GM10248 (cell line): Measurements from ENCODE around the gene SPIC.

Experiments used
- CTCF ChIA-PET: fragments of 300-600 bp; sonication (Branson Sonifier 250); formaldehyde crosslinking; extraction: SDS; loops from one replicate; lab custom pipeline; 2021; ENCODE audit warnings: antibody characterized with exemption; lab: Yijun Ruan, JAX
- POLR2A ChIA-PET: fragments of 350-650 bp; sonication (Branson Sonifier 250); formaldehyde crosslinking; extraction: SDS; loops from one replicate; lab custom pipeline; 2020; ENCODE audit warnings: antibody characterized with exemption; lab: Yijun Ruan, JAX
- DNase-seq: peaks from one replicate; pipeline ENCODE4 v3.0.0; 2012; ENCODE audit errors: extremely low spot score
- CTCF ChIP-seq: IDR thresholded peaks from 2 replicates; pipeline ENCODE4 v1.5.1; 2012; ENCODE audit warnings: mild to moderate bottlenecking, low read depth; ENCODE audit errors: extremely low read depth, missing control alignments, control extremely low read depth

The SPIC gene

DNA sequence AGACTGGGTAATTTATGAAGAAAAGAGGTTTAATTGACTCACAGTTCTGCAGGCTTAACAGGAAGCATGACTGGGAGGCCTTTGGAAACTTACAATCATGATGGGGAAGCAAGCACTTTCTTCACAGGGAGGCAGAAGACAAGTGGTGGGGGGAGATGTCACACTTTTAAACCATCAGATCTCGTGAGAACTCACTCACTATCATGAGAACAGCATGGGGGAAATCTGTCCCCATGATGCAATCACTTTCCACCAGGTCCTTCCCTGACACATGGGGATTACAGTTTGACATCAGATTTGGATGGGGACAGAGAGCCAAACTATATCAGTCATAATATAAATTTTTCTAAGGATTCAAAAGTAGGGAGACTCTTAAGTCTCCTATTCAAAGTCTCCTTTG, 46.0 kb downstream of the SPIC start:
- ChIA-PET POLR2A (no interaction called here), CTCF (no interaction called here)
- no peak for TF ChIP-seq CTCF
- no peak for DNase-seq

GRCh38 chr12:101527682-101528081, 52.5 kb downstream of the SPIC start:
- DNase-seq, result no peak
- CTCF ChIA-PET, result no interaction called here
- TF ChIP-seq CTCF, result no peak
- POLR2A ChIA-PET, result no interaction called here

DNA sequence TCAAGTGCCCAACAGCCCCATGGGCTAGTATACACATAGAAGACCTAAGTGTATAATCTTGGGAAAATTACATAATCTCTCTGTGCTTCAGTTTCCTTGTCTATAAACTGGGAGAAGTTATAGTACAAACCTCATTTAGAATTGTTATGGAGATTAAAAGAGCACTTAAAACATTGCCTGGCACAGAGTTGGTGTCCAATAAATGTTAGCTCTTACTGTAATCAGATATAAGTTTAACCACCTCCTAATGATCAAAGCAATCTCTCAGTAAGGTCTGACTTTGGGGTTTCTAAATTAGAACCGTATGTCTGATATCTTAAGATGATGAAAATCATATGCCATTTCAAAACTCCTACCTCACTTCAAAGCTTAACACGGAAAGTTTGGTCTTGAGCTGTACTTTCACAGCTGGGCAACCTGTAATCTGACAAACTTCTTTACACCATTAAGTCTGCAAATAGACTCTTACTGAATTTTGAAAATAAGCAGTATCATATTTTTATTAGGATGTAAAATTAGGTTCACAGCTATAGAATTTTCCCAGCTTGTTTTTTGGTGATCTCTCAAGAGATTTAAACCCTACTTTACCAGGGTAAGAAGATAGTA, 61.0 kb downstream of the SPIC start:
- no peak for DNase-seq
- POLR2A ChIA-PET, result no interaction called here
- CTCF ChIA-PET, result interaction anchor here (1.3 kb wide), 1 partner anchor 16 kb away, joined by 5 read pairs; no protein-coding TSS in a partner anchor

More for the DNA sequence above, 61.0 kb downstream of the SPIC start:
- TF ChIP-seq CTCF, result no peak
